Caco-2 (cell line): ENCODE data around the gene C22orf15. TPM values are rescaled to one million over a fixed set of nuclear protein-coding genes. Genes with fewer than 3 reads are reported as not detected.
"Not testable (repeated sequence)": the region's sequence is repeated elsewhere in the genome, so short reads cannot be mapped to it uniquely, and the experiment has no call there.

Experiments
- BruUV-seq: library from RNA; stranded (reverse); fragments of 400-500 nt; replicated peaks from 2 replicates; lab custom pipeline; 2021; lab: Mats Ljungman, UMichigan
- CTCF ChIA-PET: fragments of 300-600 bp; sonication (Branson Sonifier 250); formaldehyde crosslinking; loops from one replicate; lab custom pipeline; 2022; ENCODE audit warnings: antibody characterized with exemption; lab: Charles Lee
- POLR2A ChIA-PET: fragments of 300-600 bp; sonication (Branson Sonifier 250); formaldehyde crosslinking; loops from one replicate; lab custom pipeline; 2022; ENCODE audit warnings: antibody characterized with exemption; lab: Charles Lee
- DNase-seq, 2 experiments: peaks; one replicate each; pipeline versions ENCODE4 v3.0.0 to v3.0.0-alpha.2; 2020 to 2022
- H3K27me3 ChIP-seq: replicated peaks from 2 replicates; pipeline ENCODE4 v1.6.0; 2011; ENCODE audit warnings: low read length; ENCODE audit not compliant: control insufficient read depth, insufficient read depth
- H3K36me3 ChIP-seq: 2 replicates; pipeline ENCODE4 v1.5.1; 2011; ENCODE audit warnings: low read length; ENCODE audit not compliant: control insufficient read depth, insufficient read depth
- H3K4me1 ChIP-seq: fragments of 250-450 bp; sonication (Bioruptor Pico); 2 replicates; pipeline ENCODE4 v1.5.1; 2020; ENCODE audit warnings: mild to moderate bottlenecking
- H3K4me3 ChIP-seq: 2 replicates; pipeline ENCODE4 v1.5.1; 2011; ENCODE audit warnings: low read depth, mild to moderate bottlenecking, control low read depth, low read length
- H3K9me3 ChIP-seq: fragments of 250-450 bp; sonication (Bioruptor Pico); 2 replicates; pipeline ENCODE4 v1.5.1; 2020; ENCODE audit warnings: mild to moderate bottlenecking, moderate library complexity
- H3K27ac Mint-ChIP-seq: one replicate; pipeline ENCODE4 v1.8.0; 2022; ENCODE audit warnings: mixed read lengths; ENCODE audit not compliant: unreplicated experiment
- H3K27me3 Mint-ChIP-seq: one replicate; pipeline ENCODE4 v1.8.0; 2022; ENCODE audit warnings: mixed read lengths; ENCODE audit not compliant: insufficient read depth, unreplicated experiment
- H3K36me3 Mint-ChIP-seq: one replicate; pipeline ENCODE4 v1.8.0; 2022; ENCODE audit warnings: mild to moderate bottlenecking, mixed read lengths; ENCODE audit not compliant: insufficient read depth, unreplicated experiment
- H3K4me1 Mint-ChIP-seq: one replicate; pipeline ENCODE4 v1.8.0; 2022; ENCODE audit warnings: low read depth, mixed read lengths; ENCODE audit not compliant: unreplicated experiment
- H3K4me3 Mint-ChIP-seq: one replicate; pipeline ENCODE4 v1.8.0; 2022; ENCODE audit warnings: mild to moderate bottlenecking, moderate library complexity, mixed read lengths; ENCODE audit not compliant: unreplicated experiment
- H3K9me3 Mint-ChIP-seq: one replicate; pipeline ENCODE4 v1.8.0; 2022; ENCODE audit warnings: mixed read lengths; ENCODE audit not compliant: unreplicated experiment
- CTCF ChIP-seq, 2 experiments: fragments of 200-600 bp in 1 of 2; IDR thresholded peaks; 1 replicate in 1 of 2; 2 replicates in 1 of 2; pipeline versions ENCODE4 v1.5.1 to v1.8.0; 2011 to 2022; ENCODE audit warnings: antibody characterized with exemption in 1 of 2, control low read depth in 1 of 2, inconsistent platforms in 1 of 2, low read depth in 1 of 2, low read length in 1 of 2, mild to moderate bottlenecking in 1 of 2, moderate library complexity in 1 of 2; ENCODE audit not compliant: insufficient read depth in 1 of 2, severe bottlenecking in 1 of 2, unreplicated experiment in 1 of 2
- intact Hi-C: fragments of 100-400 bp; cut with micrococcal nuclease; formaldehyde crosslinking; loops from one replicate; pipeline ENCODE4 v1.10.0; 2022; ENCODE audit not compliant: unreplicated experiment
- total RNA-seq: library from RNA; stranded (reverse); gene quantifications from 2 replicates; pipeline ENCODE4 v1.2.3, GENCODE V29; 2022

The C22orf15 gene
- total RNA-seq, 1 experiment from 2014 or later, result not detected

GRCh38 chr22:23722160-23722559 lies 40.6 kb upstream of the C22orf15 start:
- Histone ChIP-seq H3K27me3 (no peaks in the 10 kb centered on the region), H3K4me3 (no peak overlapping the region), H3K4me1 (peaks cover 4% of the 10 kb centered on the region; the same call in 1 of the 2 replicates), H3K9me3 (no peaks in the 10 kb centered on the region), H3K36me3 (no peaks in the 10 kb centered on the region)
- peaks cover 3% of the 10 kb centered on the region for H3K36me3 Mint-ChIP-seq
- no peaks in the 10 kb centered on the region for H3K27me3 Mint-ChIP-seq
- no peaks in the 10 kb centered on the region for H3K9me3 Mint-ChIP-seq
- no TSS peak for BruUV-seq
- DNase-seq, result no peak
- H3K4me1 Mint-ChIP-seq, result no peaks in the 10 kb centered on the region
- no peak overlapping the region for H3K4me3 Mint-ChIP-seq
- ChIA-PET CTCF (no interaction called here), POLR2A (no interaction called here)
- TF ChIP-seq CTCF (IDR thresholded peaks at IDR 0.05; ENCODE audit: insufficient read depth in 1 of 2, low read depth in 1 of 2, low read length in 1 of 2, severe bottlenecking in 1 of 2, unreplicated experiment in 1 of 2), result no peak
- H3K27ac Mint-ChIP-seq, result no peak overlapping the region
- intact Hi-C loops, result no loop called here

- no peaks in the 10 kb centered on the region for H3K9me3 Mint-ChIP-seq
- H3K4me1 Mint-ChIP-seq, result no peaks in the 10 kb centered on the region
- DNase-seq, result no peak
- H3K36me3 Mint-ChIP-seq, result no peaks in the 10 kb centered on the region
- no peak for TF ChIP-seq CTCF (IDR thresholded peaks at IDR 0.05; ENCODE audit: insufficient read depth in 1 of 2, low read depth in 1 of 2, low read length in 1 of 2, severe bottlenecking in 1 of 2, unreplicated experiment in 1 of 2)
- Histone ChIP-seq H3K27me3 (no peaks in the 10 kb centered on the region), H3K4me1 (no peaks in the 10 kb centered on the region), H3K36me3 (no peaks in the 10 kb centered on the region), H3K4me3 (no peak overlapping the region), H3K9me3 (no peaks in the 10 kb centered on the region)
- CTCF ChIA-PET, result no interaction called here
- no TSS peak for BruUV-seq
- intact Hi-C loops, result no loop called here
- POLR2A ChIA-PET, result no interaction called here
- H3K4me3 Mint-ChIP-seq, result no peak overlapping the region
- H3K27ac Mint-ChIP-seq, result no peak overlapping the region
- H3K27me3 Mint-ChIP-seq, result no peaks in the 10 kb centered on the region
Observed at GRCh38 chr22:23722724-23723123, 40.1 kb upstream of the C22orf15 start.

GRCh38 chr22:23728108-23728507 lies 34.7 kb upstream of the C22orf15 start:
- H3K9me3 Mint-ChIP-seq, intact Hi-C loops, H3K36me3 Mint-ChIP-seq, H3K27me3 Mint-ChIP-seq, H3K36me3 ChIP-seq, CTCF ChIA-PET, H3K4me1 Mint-ChIP-seq, H3K9me3 ChIP-seq, POLR2A ChIA-PET, H3K27me3 ChIP-seq, H3K4me1 ChIP-seq, DNase-seq, H3K27ac Mint-ChIP-seq, BruUV-seq, H3K4me3 Mint-ChIP-seq, H3K4me3 ChIP-seq: not testable (repeated sequence)

- intact Hi-C loops, result no loop called here
- Mint-ChIP-seq H3K27ac (no peak overlapping the region), H3K27me3 (no peaks in the 10 kb centered on the region), H3K9me3 (no peaks in the 10 kb centered on the region), H3K4me3 (no peak overlapping the region), H3K36me3 (no peaks in the 10 kb centered on the region), H3K4me1 (no peaks in the 10 kb centered on the region)
- BruUV-seq, result no TSS peak
- DNase-seq, result no peak
- H3K9me3 ChIP-seq, result no peaks in the 10 kb centered on the region
- H3K4me1 ChIP-seq, result no peaks in the 10 kb centered on the region
- no peak overlapping the region for H3K4me3 ChIP-seq
- ChIA-PET POLR2A (no interaction called here), CTCF (interaction anchor here (1.6 kb wide), 1 partner anchor 112 kb away, joined by 5 read pairs; no protein-coding TSS in a partner anchor)
- no peaks in the 10 kb centered on the region for H3K36me3 ChIP-seq
- H3K27me3 ChIP-seq, result no peaks in the 10 kb centered on the region
- no peak for TF ChIP-seq CTCF (IDR thresholded peaks at IDR 0.05; ENCODE audit: insufficient read depth in 1 of 2, low read depth in 1 of 2, low read length in 1 of 2, severe bottlenecking in 1 of 2, unreplicated experiment in 1 of 2)
Observed at GRCh38 chr22:23737696-23738095, 25.1 kb upstream of the C22orf15 start.
